ENCODE measurements around the gene KLF7.

DNA sequence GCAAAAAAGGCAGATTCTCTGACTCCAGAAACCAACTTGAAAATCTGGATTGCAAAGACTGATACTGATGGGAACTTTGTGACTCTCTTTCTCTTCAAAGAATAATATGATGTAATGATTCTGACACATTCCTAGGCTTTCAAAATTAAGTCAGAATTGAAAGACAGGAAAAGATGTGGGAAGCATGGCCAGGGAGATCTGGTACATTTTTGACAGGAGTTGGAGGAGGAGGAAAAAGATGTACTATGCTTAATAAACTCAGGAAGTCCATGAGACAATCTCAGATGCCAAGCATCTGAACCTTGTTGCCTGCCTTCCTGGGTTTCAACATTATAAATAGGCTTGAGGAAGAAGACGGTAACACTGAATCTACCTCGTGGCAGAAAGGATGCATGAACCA is 34.2 kb downstream of the KLF7 start:
- TF ChIP-seq, protein P1, sequence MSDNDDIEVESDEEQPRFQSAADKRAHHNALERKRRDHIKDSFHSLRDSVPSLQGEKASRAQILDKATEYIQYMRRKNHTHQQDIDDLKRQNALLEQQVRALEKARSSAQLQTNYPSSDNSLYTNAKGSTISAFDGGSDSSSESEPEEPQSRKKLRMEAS (IDR thresholded peaks at IDR 0.05): no peak
- TF ChIP-seq TAF1 (IDR thresholded peaks at IDR 0.05; ENCODE audit: low read depth): no peak

All from Ishikawa (cell line).